Measurements from ENCODE around the gene SMIM30. TPM values are rescaled to one million over a fixed set of nuclear protein-coding genes. Genes with fewer than 3 reads are reported as not detected.
A peak's percentile ranks its signal among the peaks of the same experiment; 100 is the strongest.
"Not testable (repeated sequence)": the region's sequence is repeated elsewhere in the genome, so short reads cannot be mapped to it uniquely, and the experiment has no call there.

The SMIM30 gene
- total and polyA plus RNA-seq, 2 of the 4 experiments (the other 2 are of a cell fraction), result 31.6 to 47.7 TPM

DNA sequence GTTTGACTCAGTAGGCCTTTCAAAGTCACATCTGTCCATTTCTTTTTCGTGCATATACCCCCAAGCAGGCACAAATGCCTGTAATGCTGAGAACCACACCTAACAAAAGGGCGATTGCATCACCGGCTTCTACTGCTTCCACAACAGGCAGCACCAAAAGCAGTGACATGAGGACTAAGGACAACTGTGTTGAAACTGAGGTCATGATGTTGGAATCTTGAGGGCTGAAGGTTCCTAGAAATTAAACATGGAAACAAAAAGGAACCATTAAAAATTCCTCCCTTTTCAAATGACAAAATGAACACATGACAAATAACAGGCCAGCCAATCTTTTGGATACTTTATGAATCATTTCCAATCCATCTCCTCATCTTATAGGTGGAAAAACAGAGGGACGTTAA lies 980 bp downstream of the SMIM30 start:
- Histone ChIP-seq H3K4me2 (ENCODE audit: low read depth, low read length) (peak overlapping the region; percentile 79), H3K4me3 (ENCODE audit: insufficient read depth, low read depth, low read length) (peak overlapping the region; percentile 73; the same call in 1 of the 2 replicates), H4K5ac (ENCODE audit: low read depth, low read length) (0 out of 2 replicates have a peak overlapping the region, but pooled peaks have one; percentile 46), H3K79me1 (ENCODE audit: low read depth in 1 of 2, low read length in 2 of 2) (peaks cover 3 to 12% of the 10 kb centered on the region in 2 experiments; a peak in 3 of 4 replicates), H4K8ac (ENCODE audit: low read depth in 2 of 2, low read length in 2 of 2) (peak overlapping the region; percentile 12 to 32; a peak in 3 of 4 replicates)
- H3K4me1 ChIP-seq (ENCODE audit: control insufficient read depth, insufficient read depth, low read length); H3K27me3 ChIP-seq (ENCODE audit: control insufficient read depth, insufficient read depth, low read length); intact Hi-C loops (cut with micrococcal nuclease); H3K9me3 ChIP-seq (ENCODE audit: control insufficient read depth, insufficient read depth, low read length); H3K36me3 ChIP-seq (ENCODE audit: control insufficient read depth, insufficient read depth, low read length); ATAC-seq (ENCODE audit: low read depth); H4K20me1 ChIP-seq (ENCODE audit: insufficient read depth, low read length); H3K18ac ChIP-seq (ENCODE audit: low read depth, low read length); H4K91ac ChIP-seq (ENCODE audit: insufficient read depth, low read depth, low read length); H3K4ac ChIP-seq (ENCODE audit: low read depth, low read length); in situ Hi-C loops (cut with MboI; ENCODE audit: low sequenced_read_pairs); H2BK5ac ChIP-seq (ENCODE audit: low read depth, low read length, poor library complexity, severe bottlenecking); dilution Hi-C loops (cut with HindIII; ENCODE audit: low sequenced_read_pairs, unreplicated experiment); H2AFZ ChIP-seq (replicated peaks; ENCODE audit: low read length, poor library complexity); H2AK5ac ChIP-seq (ENCODE audit: low read depth, low read length); H3K23ac ChIP-seq (ENCODE audit: low read depth, low read length); H3K9ac ChIP-seq (ENCODE audit: low read depth, low read length); H3K56ac ChIP-seq (ENCODE audit: extremely low read depth, insufficient read depth, low read length); H2BK15ac ChIP-seq (ENCODE audit: low read depth, low read length); H2AK9ac ChIP-seq (replicated peaks; ENCODE audit: low read depth, low read length, poor library complexity); H2BK120ac ChIP-seq (ENCODE audit: low read depth, low read length); H2BK20ac ChIP-seq (ENCODE audit: low read depth, low read length); BruUV-seq (replicated peaks); DNase-seq; H3K14ac ChIP-seq (replicated peaks; ENCODE audit: low read depth, low read length); H3K9me1 ChIP-seq (ENCODE audit: insufficient read depth, low read length); H3K27ac ChIP-seq (ENCODE audit: insufficient read depth, low read length): not testable (repeated sequence)
- no CpG with 5 or more reads among the region's 4 CpGs for WGBS, 2 experiments (ENCODE audit: extremely low coverage in 2 of 2, insufficient read length in 1 of 2)
- POLR2A ChIA-PET (ENCODE audit: unreplicated experiment), result interaction anchor here (0.6 kb wide), 4 partner anchors 14 to 187 kb away, joined by 6 to 17 read pairs (median 10); no protein-coding TSS in a partner anchor
- peak; percentile 55 for TF ChIP-seq CEBPB (IDR thresholded peaks at IDR 0.05; ENCODE audit: low read depth, low read length)
- CTCF ChIA-PET, result interaction anchor here (0.7 kb wide), 1 partner anchor 15 kb away, joined by 3 read pairs; no protein-coding TSS in a partner anchor
